ENCODE measurements around the gene DISC1.
"Not testable (repeated sequence)": the region's sequence is repeated elsewhere in the genome, so short reads cannot be mapped to it uniquely, and the experiment has no call there.

DISC1 gene

GRCh38 chr1:231606712-231607111 is 19.9 kb upstream of the DISC1 start:
- no peak for DNase-seq

GRCh38 chr1:231610388-231610787 is 16.2 kb upstream of the DISC1 start:
- DNase-seq = no peak

GRCh38 chr1:231611111-231611510 is 15.5 kb upstream of the DISC1 start:
- DNase-seq = no peak

GRCh38 chr1:231611851-231612250 is 14.7 kb upstream of the DISC1 start:
- no peak for DNase-seq

GRCh38 chr1:231612393-231613089 is 14.0 kb upstream of the DISC1 start:
- no peak for DNase-seq

GRCh38 chr1:231613419-231614349 is 12.9 kb upstream of the DISC1 start:
- DNase-seq = no peak

GRCh38 chr1:231616667-231617066 is 9.9 kb upstream of the DISC1 start:
- no peak for DNase-seq

- no peak for DNase-seq
Measured at GRCh38 chr1:231618609-231619256, 7.9 kb upstream of the DISC1 start.

- no peak for DNase-seq
Measured at GRCh38 chr1:231619257-231619634, 7.3 kb upstream of the DISC1 start.

- not testable (repeated sequence) for DNase-seq
Measured at GRCh38 chr1:231625042-231625441, 1.5 kb upstream of the DISC1 start.

- DNase-seq = no peak
Measured at GRCh38 chr1:231625975-231626534, 535 bp upstream of the DISC1 start.

GRCh38 chr1:231626951-231627614 is 493 bp downstream of the DISC1 start:
- no peak for DNase-seq

GRCh38 chr1:231628207-231628876 is 1.8 kb downstream of the DISC1 start:
- no peak for DNase-seq

- DNase-seq = no peak
Measured at GRCh38 chr1:231629132-231629531, 2.5 kb downstream of the DISC1 start.

- no peak for DNase-seq
Measured at GRCh38 chr1:231630558-231631205, 4.1 kb downstream of the DISC1 start.

GRCh38 chr1:231631717-231632116 is 5.1 kb downstream of the DISC1 start:
- DNase-seq = no peak

- DNase-seq = no peak
Measured at GRCh38 chr1:231632119-231632518, 5.5 kb downstream of the DISC1 start.

- no peak for DNase-seq
Measured at GRCh38 chr1:231634323-231635013, 7.9 kb downstream of the DISC1 start.

GRCh38 chr1:231636157-231636556 is 9.6 kb downstream of the DISC1 start:
- no peak for DNase-seq

GRCh38 chr1:231636922-231637321 is 10.3 kb downstream of the DISC1 start:
- not testable (repeated sequence) for DNase-seq

- DNase-seq = no peak
Measured at GRCh38 chr1:231638647-231639046, 12.1 kb downstream of the DISC1 start.
